ENCODE measurements around the gene PRAMEF2.
"Not testable (repeated sequence)": the region's sequence is repeated elsewhere in the genome, so short reads cannot be mapped to it uniquely, and the experiment has no call there.

The PRAMEF2 gene, protein sequence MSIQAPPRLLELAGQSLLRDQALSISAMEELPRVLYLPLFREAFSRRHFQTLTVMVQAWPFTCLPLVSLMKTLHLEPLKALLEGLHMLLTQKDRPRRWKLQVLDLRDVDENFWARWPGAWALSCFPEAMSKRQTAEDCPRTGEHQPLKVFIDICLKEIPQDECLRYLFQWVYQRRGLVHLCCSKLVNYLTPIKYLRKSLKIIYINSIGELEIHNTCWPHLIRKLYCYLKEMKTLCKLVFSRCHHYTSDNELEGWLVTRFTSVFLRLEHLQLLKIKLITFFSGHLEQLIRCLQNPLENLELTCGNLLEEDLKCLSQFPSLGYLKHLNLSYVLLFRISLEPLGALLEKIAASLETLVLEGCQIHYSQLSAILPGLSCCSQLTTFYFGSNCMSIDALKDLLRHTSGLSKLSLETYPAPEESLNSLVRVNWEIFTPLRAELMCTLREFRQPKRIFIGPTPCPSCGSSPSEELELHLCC

DNA sequence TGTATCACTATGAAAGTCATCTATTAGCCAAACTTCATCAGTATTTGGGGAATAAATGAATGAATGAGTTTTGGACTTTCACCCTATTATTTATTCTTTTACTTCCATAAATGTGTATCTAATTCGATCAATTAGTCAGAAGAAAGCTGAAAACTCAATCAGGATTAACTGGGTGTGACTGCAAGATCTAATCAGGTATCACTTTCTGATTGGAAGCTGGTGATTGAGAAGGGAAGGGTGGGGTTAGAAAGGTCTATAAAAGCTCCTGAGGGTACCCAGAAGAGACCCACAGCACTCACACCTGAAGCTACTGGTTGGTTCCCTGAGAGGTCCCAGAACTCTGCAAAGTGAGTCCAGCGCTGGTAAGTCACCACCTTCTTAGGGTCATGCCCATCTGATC, at the start of gene PRAMEF2:
PRAMEF2 (plus strand) TSS at position 301 of the 400 bp plus-strand sequence. CDS start 1,924 bp downstream, outside the sequence.
- DNase-seq = not testable (repeated sequence)

DNA sequence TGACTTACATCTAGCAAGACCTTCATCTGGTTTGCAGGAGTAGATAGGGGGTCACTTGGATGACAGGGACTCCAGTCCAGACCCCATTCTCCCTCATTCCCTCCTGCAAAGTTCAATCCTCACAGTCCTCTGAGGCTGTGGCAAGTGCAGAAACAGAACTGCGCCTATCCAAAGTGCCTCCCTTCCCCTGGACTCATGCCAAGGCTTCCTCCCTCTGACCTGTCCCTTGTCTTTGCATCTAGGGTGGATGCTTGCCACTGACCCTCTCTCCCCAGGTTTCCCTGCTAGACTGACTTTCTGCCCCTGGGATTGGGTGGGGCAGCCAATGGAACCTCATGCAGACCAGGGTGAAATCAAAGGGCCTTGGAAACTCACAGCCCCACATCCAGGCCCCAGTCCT, 47.0 kb upstream of the PRAMEF2 start:
- no peak for DNase-seq

DNA sequence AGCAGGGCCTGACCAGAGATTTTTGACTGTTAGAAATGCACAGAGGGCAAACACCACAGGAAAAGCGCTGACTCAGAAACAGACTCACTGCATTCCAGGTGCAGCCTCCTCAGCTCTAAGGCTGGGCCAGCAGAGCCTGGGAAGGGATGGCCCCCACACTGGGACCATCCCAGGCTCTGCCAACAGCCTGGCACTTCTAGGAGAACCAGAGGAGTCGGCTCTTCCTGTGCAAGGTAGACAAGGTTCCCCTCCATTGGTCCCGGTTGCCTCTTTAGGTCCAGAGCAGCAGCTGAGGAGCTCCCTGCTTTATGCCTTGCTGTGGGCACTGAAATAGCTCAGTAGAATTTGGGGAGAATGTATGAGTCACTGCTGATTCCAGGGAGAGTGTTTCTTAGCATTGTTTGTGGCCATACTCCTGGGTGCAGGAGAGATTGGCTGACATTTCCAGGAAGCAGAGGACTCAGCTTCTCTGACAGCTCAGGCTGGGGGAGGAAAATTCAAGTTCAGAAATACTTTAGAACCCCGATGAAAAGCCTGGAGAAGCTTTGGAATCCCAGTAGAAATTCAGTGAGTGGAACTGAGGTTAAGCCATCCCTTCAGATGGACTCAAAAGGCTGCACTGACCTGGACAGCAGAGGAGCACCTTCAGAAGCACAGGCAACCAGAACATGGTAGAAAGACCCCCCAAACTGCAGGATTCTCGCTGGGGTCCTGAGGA, 46.0 kb upstream of the PRAMEF2 start:
- peak; percentile 91 for DNase-seq

DNA sequence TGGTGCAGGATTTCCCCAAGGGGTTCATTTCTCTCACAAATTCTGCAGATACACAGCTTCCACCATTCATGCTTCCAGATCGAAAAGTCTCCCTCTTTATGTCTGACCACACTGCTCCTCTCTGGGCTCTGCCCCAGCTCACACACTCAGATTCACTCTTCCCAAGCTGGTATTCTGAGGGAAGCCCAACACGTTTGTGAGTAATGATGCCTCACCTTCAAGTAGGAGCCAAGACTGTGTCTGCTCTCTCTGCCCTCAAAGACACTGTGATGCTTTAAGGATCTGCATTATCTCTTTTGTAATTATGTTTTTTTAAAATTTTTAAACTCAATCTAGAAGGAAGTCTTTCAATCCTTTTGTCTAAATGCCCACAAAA, 45.5 kb upstream of the PRAMEF2 start:
- peak; percentile 71 for DNase-seq

DNA sequence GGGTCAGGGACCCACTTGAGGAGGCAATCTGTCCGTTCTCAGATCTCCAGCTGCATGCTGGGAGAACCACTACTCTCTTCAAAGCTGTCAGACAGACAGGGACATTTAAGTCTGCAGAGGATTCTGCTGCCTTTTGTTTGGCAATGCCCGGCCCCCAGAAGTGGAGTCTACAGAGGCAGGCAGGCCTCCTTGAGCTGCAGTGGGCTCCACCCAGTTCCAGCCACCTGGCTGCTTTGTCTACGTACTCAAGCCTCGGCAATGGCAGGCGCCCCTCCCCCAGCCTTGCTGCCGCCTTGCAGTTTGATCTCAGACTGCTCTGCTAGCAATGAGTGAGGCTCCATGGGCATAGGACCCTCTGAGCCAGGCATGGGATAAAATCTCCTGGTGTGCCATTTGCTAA, 37.8 kb upstream of the PRAMEF2 start:
- DNase-seq = not testable (repeated sequence)

DNA sequence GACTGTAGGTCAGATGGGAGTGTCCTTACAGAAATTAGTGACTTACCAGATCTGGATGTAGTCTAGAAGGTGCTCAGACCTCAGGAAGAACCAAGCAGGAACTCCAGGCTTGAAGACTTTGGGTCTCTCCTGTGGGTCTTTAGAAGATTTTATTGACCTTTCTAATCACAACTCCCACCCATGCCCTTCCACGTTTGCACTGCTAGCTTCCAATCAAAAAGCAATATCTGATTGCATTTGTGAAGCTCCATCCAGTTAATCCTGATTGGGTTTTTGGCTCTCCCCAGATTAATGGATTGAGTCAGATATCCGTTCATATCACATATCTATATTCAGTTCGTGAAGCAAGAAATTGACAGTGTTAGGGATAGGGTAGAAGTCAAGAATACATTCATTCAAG, 25.6 kb upstream of the PRAMEF2 start, which contains the start of gene PRAMEF11:
PRAMEF11 (minus strand) TSS at position 101 of the 400 bp plus-strand sequence. CDS start 2,621 bp downstream, outside the sequence.
- not testable (repeated sequence) for DNase-seq

DNA sequence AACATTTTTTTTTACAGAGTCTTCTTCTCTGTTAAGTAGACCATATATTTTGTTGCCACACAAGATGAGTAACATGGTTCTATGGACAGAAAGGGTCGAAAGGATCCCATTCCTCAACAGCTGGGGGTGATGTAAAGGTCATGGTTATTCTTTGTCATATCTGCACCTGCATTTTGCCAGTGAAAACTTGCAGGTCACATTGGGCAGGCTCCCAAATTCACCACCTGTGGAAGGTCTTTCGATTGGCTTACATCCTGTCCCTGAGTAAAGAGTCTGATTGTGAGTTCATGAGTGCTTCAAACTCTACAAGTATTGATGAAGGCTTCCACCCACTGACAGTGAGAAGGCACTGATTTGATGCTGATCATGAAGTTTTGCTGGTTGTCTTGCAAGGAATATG, 23.6 kb upstream of the PRAMEF2 start:
- DNase-seq = not testable (repeated sequence)

DNA sequence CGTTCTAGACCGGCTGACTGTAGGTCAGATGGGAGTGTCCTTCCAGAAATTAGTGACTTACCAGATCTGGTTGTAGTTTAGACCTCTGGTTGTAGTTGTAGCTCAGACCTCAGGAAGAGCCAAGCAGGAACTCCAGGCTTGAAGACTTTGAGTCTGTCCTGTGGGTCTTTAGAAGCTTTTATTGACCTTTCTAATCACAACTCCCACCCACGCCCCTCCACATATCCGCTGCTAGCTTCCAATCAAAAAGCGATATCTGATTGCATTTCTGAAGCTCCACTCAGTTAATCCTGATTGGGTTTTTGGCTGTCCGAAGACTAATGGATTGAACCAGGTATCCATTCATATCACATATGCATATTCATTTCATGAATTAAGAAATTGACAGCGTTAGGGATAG, 8.3 kb upstream of the PRAMEF2 start, which contains the start of gene HNRNPCL1:
HNRNPCL1 (minus strand) TSS at position 101 of the 400 bp plus-strand sequence. CDS start 431 bp downstream, outside the sequence.
- DNase-seq = not testable (repeated sequence)

DNA sequence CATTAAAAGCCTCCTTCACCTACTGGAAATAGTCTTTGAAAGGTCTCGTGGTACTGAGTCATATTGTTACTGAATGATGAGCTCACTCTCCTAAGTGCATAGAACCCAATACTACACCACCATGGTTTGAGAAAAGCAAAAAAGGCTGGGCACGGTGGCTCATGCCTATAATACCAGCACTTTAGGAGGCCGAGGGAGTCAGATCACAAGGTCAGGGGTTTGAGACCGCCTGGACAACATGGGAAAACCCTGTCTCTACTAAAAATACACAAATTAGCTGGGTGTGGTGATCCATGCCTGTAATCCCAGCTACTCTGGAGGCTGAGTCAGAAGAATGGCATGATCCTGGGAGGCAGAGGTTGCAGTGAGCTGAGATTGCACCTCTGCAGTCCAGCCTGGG, 5.1 kb upstream of the PRAMEF2 start:
- peak; percentile 88 for DNase-seq

DNA sequence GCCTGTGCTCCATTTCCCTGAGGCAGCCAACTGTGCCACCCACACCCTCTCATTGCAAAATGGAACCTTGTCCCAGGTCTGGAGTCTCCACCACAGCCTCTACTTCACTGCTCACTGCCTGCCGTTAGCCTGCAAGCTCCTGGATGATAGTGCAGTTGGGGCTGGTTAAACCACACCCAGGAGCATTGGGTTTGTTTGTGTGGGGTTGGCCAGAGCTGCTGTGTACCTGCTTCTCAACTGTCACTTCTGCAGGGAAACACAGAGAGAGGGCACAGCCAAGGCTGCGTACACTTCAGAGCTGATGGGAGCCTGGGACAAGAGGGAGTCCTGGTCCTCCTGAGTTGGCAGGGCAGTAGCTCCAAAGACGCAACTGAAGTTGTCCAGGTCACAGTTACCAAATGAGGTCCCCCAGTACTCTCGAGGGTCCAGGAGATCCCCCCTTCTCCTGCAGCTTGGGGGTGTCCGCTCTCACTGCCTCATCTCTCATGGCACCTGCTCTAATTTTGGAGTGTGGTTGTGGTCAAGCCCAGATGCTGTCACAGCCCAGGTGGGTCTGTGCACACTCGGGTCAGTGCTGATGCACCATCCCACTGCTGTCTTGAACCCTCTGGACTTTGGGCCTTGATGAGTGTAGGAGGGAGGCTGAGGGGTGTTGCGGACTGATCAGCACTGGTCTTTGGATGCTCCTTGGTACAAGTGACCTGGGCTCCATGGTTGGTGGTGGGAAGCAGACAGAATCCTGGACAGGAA, 6.4 kb downstream of the PRAMEF2 start:
- DNase-seq = not testable (repeated sequence)

DNA sequence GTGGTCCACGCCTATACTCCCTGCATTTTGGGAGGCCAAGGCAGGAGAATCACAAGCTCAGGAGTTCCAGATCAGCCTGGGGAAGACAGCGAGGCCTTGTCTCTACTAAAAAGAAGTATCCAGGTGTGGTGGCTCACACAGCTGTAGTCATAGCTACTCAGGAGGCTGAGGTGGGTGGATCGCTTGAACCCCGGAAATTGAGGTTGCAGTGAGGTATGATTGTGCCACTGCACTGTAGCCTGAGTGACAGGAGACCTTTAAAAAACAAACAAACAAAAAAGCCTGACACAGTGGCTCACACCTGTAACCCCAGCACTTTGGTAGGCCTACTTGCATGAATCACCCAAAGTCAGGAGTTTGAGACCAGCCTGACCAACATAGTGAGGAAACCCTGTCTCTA, 21.6 kb downstream of the PRAMEF2 start:
- DNase-seq = not testable (repeated sequence)

DNA sequence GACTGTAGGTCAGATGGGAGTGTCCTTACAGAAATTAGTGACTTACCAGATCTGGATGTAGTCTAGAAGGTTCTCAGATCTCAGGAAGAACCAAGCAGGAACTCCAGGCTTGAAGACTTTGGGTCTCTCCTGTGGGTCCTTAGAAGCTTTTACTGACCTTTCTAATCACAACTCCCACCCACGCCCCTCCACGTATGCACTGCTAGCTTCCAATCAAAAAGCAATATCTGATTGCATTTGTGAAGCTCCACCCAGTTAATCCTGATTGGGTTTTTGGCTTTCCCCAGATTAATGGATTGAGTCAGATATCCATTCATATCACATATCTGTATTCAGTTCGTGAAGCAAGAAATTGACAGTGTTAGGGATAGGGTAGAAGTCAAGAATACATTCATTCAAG, 29.2 kb downstream of the PRAMEF2 start, which contains the start of gene PRAMEF4:
PRAMEF4 (minus strand) TSS at position 101 of the 400 bp plus-strand sequence. CDS start 2,807 bp downstream, outside the sequence.
- DNase-seq = not testable (repeated sequence)

DNA sequence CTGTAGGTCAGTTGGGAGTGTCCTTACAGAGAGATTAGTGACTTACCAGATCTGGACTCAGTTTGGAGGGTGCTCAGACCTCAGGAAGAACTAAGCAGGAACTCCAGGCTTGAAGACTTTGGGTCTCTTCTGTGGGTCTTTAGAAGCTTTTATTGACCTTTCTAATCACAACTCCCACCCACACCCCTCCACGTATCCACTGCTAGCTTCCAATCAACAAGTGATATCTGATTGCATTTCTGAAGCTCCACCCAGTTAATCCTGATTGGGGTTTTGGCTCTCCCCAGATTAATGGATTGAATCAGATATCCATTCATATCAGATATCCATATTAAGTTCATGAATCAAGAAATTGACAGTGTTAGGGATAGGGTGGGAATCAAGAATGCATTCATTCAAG, 41.3 kb downstream of the PRAMEF2 start, which contains the start of gene PRAMEF10:
PRAMEF10 (minus strand) TSS at position 101 of the 400 bp plus-strand sequence. CDS start 2,423 bp downstream, outside the sequence.
- not testable (repeated sequence) for DNase-seq

DNA sequence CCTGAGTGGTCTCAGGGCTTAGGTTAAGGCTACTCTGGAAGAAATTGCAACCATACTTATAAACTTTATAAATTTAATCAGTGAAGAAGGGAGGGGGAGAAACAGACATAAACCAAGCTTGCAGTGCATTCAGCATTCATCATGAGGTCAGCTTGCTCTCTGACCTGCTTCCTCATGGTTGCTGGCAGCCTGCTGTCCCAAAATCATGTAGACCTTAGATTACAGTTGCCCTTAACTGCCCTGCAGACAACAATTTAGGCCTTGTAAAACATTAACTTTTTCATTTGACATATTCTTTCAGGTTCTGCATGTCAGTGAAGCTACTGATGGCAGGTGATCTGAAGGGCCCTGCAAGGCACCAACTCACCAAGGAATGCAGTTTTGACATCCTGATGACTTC, 42.3 kb downstream of the PRAMEF2 start:
- DNase-seq = not testable (repeated sequence)

DNA sequence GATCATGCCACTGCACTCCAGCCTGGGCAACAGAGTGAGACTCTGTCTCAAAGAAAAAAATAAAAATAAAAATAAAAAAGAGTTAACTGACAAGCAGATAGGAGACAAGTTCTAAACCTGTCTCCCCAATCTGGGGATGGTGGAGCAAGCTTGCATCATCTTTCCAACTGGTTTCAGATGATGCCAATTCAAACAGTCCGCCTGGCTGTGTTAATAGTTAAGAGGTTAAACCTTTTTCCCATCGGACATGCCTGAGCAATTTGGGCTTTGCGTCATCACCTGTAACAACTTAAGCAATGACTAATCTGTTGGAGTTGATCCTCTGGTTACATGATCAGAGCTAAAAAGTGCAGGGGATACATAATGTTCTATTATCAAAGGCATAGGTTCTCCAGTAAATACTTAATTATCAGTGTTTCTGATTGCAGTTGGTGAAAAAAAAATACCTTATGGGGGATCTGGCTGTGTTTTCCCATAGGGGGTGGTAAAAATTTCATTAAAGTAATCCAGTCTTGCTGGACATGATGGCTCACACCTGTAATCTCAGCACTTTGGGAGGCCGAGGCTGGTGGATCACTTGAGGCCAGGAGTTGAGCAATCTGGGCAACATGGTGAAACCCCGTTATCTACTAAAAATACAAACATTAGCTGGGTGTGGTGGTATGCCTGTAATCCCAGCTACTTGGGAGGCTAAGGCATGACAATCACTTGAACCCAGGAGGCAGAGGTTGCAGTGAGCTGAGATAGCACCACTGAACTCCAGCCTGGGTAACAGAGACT, 47.1 kb downstream of the PRAMEF2 start:
- DNase-seq = not testable (repeated sequence)

Data from NCI-H226 (cell line).